Muscle of arm (tissue), 14 donors: ENCODE results near the gene SYT5. TPM values are rescaled to one million over a fixed set of nuclear protein-coding genes. Genes with fewer than 3 reads are reported as not detected.
"Not testable (repeated sequence)": the region's sequence is repeated elsewhere in the genome, so short reads cannot be mapped to it uniquely, and the experiment has no call there.

ENCODE experiments used
- DNase-seq: peaks from one replicate; pipeline ENCODE4 v3.0.0-alpha.2; 2013
- long read RNA-seq, 11 donors: transcript quantifications; one replicate each; lab custom pipeline, GENCODE V29; 2026
- polyA plus RNA-seq, 12 donors: library from polyadenylated mRNA; unstranded; fragments of 120-200 nt; gene quantifications; one replicate each; pipeline ENCODE4 v1.2.1, GENCODE V29; 2013; ENCODE audit not compliant: insufficient read length in 12 of 12

The SYT5 gene
- polyA plus RNA-seq, result 1 to 10 TPM in 1 of 12 donors, under 1 TPM in 4, not detected in 7; 0.08 to 4.0 (median 0.29) TPM
- long read RNA-seq, donor 1, partial matches to known transcripts, result 8 of 11 reads
- long read RNA-seq, donor 1, other reads (novel, unspliced or antisense), result 0 of 11 reads
- long read RNA-seq, donor 2, result 0 reads
- long read RNA-seq, donor 3, result 0 reads
- long read RNA-seq, donor 4, result 0 reads
- long read RNA-seq, donor 5, result 0 reads
- long read RNA-seq, donor 6, result 0 reads
- long read RNA-seq, donor 7, result 0 reads
- long read RNA-seq, donor 8, result 0 reads
- long read RNA-seq, donor 9, result 0 reads
- long read RNA-seq, donor 10, result 0 reads
- long read RNA-seq, donor 11, result 0 reads

- DNase-seq, result no peak
Observed at GRCh38 chr19:55179606-55180484, at the start of gene SYT5. Gene SYT5, minus strand, starts transcription at chr19:55180289. Its CDS starts 1,248 bp downstream, at chr19:55179041.

- DNase-seq, result no peak
Observed at GRCh38 chr19:55229789-55230182, 49.7 kb upstream of the SYT5 start.

- no peak for DNase-seq
Observed at GRCh38 chr19:55229145-55229788, 49.2 kb upstream of the SYT5 start.

- DNase-seq, result no peak
Observed at GRCh38 chr19:55228403-55229031, 48.4 kb upstream of the SYT5 start, which contains the start of gene TMEM86B. Gene TMEM86B, minus strand, starts transcription at chr19:55228763. Its CDS starts 22 bp downstream, at chr19:55228741.

GRCh38 chr19:55228015-55228391 lies 47.9 kb upstream of the SYT5 start:
- no peak for DNase-seq

- no peak for DNase-seq
Observed at GRCh38 chr19:55227241-55228014, 47.3 kb upstream of the SYT5 start.

GRCh38 chr19:55226788-55227187 lies 46.7 kb upstream of the SYT5 start:
- DNase-seq, result no peak

GRCh38 chr19:55226273-55226672 lies 46.2 kb upstream of the SYT5 start:
- no peak for DNase-seq

- no peak for DNase-seq
Observed at GRCh38 chr19:55225415-55225958, 45.4 kb upstream of the SYT5 start.

GRCh38 chr19:55224679-55225414 lies 44.8 kb upstream of the SYT5 start:
- DNase-seq, result not testable (repeated sequence)

- no peak for DNase-seq
Observed at GRCh38 chr19:55224038-55224665, 44.1 kb upstream of the SYT5 start.

- no peak for DNase-seq
Observed at GRCh38 chr19:55223291-55224037, 43.4 kb upstream of the SYT5 start.

GRCh38 chr19:55220525-55220924 lies 40.4 kb upstream of the SYT5 start:
- no peak for DNase-seq

GRCh38 chr19:55216461-55217198 lies 36.5 kb upstream of the SYT5 start:
- DNase-seq, result peak; percentile 77

- DNase-seq, result no peak
Observed at GRCh38 chr19:55213547-55213946, 33.5 kb upstream of the SYT5 start.

GRCh38 chr19:55212447-55212846 lies 32.4 kb upstream of the SYT5 start:
- DNase-seq, result no peak

GRCh38 chr19:55209693-55210472 lies 29.8 kb upstream of the SYT5 start:
- DNase-seq, result no peak
